ENCODE measurements around the gene SLC4A8.
"Not testable (repeated sequence)": the region's sequence is repeated elsewhere in the genome, so short reads cannot be mapped to it uniquely, and the experiment has no call there.

SLC4A8 gene

GRCh38 chr12:51475543-51475942 is 50.9 kb downstream of the SLC4A8 start:
- DNase-seq (ENCODE audit: low read depth in 2 of 2): no peak

GRCh38 chr12:51480978-51481377 is 56.3 kb downstream of the SLC4A8 start:
- DNase-seq (ENCODE audit: low read depth in 2 of 2): no peak

GRCh38 chr12:51482929-51483697 is 58.5 kb downstream of the SLC4A8 start:
- DNase-seq (ENCODE audit: low read depth in 2 of 2): peak; percentile 4 to 5

GRCh38 chr12:51484119-51484518 is 59.5 kb downstream of the SLC4A8 start:
- DNase-seq (ENCODE audit: low read depth in 2 of 2): no peak

GRCh38 chr12:51488281-51488680 is 63.6 kb downstream of the SLC4A8 start:
- no peak for DNase-seq (ENCODE audit: low read depth in 2 of 2)

- no peak for DNase-seq (ENCODE audit: low read depth in 2 of 2)
Observed at GRCh38 chr12:51493281-51493680, 68.7 kb downstream of the SLC4A8 start.

- DNase-seq (ENCODE audit: low read depth in 2 of 2): no peak
Observed at GRCh38 chr12:51496895-51497294, 72.3 kb downstream of the SLC4A8 start.

- no peak for DNase-seq (ENCODE audit: low read depth in 2 of 2)
Observed at GRCh38 chr12:51504851-51505250, 80.2 kb downstream of the SLC4A8 start.

GRCh38 chr12:51505360-51506105 is 80.9 kb downstream of the SLC4A8 start:
- DNase-seq (ENCODE audit: low read depth in 2 of 2): no peak

GRCh38 chr12:51507178-51507577 is 82.5 kb downstream of the SLC4A8 start:
- no peak for DNase-seq (ENCODE audit: low read depth in 2 of 2)

GRCh38 chr12:51508285-51508684 is 83.7 kb downstream of the SLC4A8 start:
- no peak for DNase-seq (ENCODE audit: low read depth in 2 of 2)

- DNase-seq (ENCODE audit: low read depth in 2 of 2): no peak
Observed at GRCh38 chr12:51511546-51512260, 87.1 kb downstream of the SLC4A8 start.

- DNase-seq (ENCODE audit: low read depth in 2 of 2): no peak
Observed at GRCh38 chr12:51512438-51512837, 87.8 kb downstream of the SLC4A8 start.

GRCh38 chr12:51515037-51515436 is 90.4 kb downstream of the SLC4A8 start:
- not testable (repeated sequence) for DNase-seq (ENCODE audit: low read depth in 2 of 2)

- no peak for DNase-seq (ENCODE audit: low read depth in 2 of 2)
Observed at GRCh38 chr12:51517316-51517715, 92.7 kb downstream of the SLC4A8 start.

GRCh38 chr12:51517800-51518199 is 93.2 kb downstream of the SLC4A8 start:
- no peak for DNase-seq (ENCODE audit: low read depth in 2 of 2)

GRCh38 chr12:51519755-51520154 is 95.1 kb downstream of the SLC4A8 start:
- DNase-seq (ENCODE audit: low read depth in 2 of 2): no peak

- DNase-seq (ENCODE audit: low read depth in 2 of 2): no peak
Observed at GRCh38 chr12:51520576-51521325, 96.1 kb downstream of the SLC4A8 start.

GRCh38 chr12:51521554-51522276 is 97.1 kb downstream of the SLC4A8 start:
- no peak for DNase-seq (ENCODE audit: low read depth in 2 of 2)

- DNase-seq (ENCODE audit: low read depth in 2 of 2): no peak
Observed at GRCh38 chr12:51522696-51523095, 98.1 kb downstream of the SLC4A8 start.

- no peak for DNase-seq (ENCODE audit: low read depth in 2 of 2)
Observed at GRCh38 chr12:51524386-51524901, 99.8 kb downstream of the SLC4A8 start.

All from stimulated activated CD8-positive, alpha-beta memory T cell treated with anti-CD3 and anti-CD28 coated beads, Interleukin-15, amount 100 ng/mL, for 48 hours (primary cell).